NCI-H524 (cell line): ENCODE measurements around the gene NAV2.

Experiments
- DNase-seq, 2 experiments: peaks; one replicate each; lab custom pipeline; 2025; lab: John Stamatoyannopoulos, UW

NAV2 gene

DNA sequence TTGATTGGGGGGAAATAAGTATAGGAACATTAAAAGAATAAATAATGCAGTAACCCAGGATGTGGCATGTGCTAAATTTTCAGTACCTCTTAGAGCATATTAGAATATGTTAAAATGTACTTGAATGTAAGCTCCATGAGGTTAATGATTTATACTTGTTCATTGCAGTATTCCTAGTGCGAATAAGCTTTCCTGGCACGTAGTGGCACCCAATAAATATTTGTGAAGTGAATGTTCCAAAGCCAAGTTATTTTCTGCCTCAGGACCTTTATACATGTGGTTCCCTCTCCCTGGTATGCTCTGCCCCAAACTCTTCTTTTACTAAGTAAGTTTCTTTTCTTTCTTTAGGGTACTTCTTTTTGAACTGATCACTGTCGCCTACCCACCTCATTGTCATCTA lies 328.9 kb downstream of the NAV2 start:
- no peak for DNase-seq

DNA sequence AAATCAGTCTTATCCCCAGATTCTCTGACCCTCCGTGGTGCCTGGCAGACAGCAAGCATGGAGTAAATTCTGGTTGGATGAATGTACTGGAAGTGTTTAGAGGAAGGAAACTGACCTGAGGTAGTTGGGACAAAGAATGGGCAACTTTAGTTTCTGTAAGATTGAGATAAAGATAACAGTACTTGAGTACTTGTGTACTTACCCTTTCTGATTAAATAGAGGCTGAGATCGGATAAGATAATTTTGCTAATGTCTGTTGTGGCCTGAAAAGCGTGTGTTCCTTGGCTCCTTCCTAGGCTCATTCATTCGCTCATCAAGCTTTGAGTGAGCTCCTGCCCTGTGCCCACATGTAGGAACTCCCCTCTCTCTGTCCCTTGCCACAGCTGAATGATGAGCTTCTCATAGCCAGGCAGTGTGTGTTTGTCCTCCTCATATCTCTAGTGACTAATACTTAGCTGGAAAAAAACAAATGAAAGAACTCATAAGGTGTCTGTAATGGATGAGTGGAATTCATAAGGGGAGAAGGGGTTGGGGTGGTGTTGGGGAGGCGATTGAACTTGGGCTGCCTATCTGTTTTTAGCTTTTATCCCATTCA lies 329.5 kb downstream of the NAV2 start:
- DNase-seq, result no peak

DNA sequence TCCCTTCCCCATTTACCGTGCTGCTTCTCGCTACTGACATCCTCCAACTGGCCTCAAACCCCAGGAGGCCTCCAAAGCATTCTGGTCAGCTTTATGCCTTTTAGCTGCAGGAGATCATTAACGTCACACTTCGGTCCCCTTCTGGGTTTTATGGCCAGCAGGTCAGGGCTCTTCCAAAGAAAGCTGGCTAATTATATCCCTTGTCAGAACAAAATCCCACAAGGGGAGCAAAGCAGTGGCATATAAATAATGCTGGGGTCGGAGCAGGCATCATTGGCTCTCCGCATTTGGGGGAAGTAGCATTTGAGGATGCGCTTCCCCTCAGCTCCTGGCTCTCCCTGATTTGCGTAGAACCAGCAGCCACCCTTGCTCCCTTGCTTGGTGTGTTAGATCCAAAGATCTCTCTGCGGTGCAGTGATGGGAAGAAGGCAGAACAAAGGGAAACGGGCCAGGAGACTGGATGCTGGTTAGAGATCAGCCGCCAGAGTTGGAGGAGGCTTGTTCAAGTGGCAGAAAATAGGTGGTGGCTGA lies 330.2 kb downstream of the NAV2 start:
- DNase-seq, result no peak

DNA sequence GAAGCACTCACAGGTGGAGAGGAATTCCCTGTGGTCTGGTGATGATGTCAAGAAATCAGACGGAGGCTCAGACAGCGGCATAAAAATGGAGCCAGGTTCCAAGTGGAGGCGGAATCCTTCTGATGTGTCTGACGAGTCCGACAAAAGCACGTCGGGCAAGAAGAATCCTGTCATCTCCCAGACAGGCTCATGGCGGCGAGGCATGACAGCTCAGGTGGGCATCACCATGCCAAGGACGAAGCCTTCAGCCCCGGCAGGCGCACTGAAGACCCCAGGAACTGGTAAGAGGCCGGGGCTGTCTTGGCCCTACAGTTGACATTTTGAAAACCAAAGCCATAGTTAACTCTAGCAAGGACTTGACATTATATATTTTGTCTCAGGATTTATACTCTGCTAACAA lies 331.4 kb downstream of the NAV2 start:
- no peak for DNase-seq

DNA sequence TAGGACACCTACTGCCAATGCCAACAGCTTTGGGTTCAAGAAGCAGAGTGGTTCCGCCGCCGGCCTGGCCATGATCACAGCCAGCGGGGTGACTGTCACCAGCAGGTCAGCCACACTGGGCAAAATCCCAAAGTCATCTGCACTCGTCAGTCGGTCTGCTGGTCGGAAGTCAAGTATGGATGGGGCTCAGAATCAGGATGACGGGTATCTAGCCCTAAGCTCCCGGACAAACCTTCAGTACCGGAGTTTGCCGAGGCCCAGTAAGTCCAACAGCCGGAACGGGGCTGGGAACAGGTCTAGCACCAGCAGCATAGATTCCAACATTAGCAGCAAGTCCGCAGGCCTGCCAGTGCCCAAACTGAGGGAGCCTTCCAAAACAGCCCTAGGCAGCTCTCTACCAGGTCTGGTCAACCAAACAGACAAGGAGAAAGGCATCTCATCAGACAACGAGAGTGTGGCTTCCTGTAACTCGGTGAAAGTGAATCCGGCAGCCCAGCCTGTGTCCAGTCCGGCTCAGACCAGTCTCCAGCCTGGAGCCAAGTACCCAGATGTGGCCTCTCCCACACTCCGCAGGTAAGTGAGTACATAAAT lies 332.6 kb downstream of the NAV2 start:
- DNase-seq, result no peak

DNA sequence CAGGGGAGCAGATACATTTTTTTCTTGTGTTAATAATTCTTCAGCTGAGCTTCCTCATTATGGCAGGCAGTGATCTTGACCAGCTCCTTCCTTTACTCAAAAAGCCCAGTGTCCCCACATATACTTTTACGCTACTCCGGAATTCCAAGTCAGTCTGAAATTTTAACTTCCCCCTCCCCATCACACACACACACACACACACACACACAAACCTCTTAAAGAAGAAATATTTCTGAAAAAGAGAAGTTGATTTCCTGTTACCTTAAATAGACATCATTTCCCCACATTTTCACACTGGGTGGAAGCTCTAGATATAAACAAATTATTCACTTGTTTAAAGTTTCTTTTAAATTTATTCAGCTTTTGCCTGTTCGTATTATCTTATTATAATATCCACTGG lies 333.8 kb downstream of the NAV2 start:
- DNase-seq, result no peak

DNA sequence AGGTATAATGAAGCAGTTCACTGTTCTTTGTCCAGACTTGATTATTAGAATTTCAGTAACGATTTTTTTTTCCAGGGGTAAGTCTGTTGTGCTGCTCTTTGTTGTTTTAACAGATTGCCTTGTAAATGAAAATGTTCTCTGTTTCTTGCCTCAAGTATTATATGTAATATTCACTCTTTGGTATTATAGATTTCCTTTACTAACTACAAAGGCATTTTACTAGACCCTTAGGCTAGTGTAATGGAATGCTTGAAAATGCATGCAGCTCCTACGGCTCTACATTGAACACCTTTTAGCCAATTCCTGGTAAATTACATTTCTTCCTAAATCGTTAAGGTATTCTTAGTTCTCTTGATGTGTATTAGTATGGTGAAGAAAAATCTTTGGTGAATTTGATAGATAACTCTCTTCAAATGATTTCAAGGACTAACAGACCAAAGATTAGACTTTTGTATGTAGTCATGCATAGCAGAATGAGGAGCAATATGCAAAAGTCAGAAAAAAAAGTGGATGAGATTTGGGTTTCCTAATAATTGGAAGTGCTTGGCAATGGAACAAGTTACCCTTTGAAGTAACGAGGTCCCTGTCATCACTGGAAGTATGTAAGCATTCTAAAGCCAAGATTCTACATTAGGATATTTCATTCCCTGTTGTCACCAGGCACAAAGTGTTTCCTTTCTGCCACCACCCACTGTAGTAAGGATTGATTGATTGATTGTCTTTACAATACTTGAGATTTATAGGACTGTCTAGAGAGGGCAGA lies 334.6 kb downstream of the NAV2 start:
- no peak for DNase-seq

DNA sequence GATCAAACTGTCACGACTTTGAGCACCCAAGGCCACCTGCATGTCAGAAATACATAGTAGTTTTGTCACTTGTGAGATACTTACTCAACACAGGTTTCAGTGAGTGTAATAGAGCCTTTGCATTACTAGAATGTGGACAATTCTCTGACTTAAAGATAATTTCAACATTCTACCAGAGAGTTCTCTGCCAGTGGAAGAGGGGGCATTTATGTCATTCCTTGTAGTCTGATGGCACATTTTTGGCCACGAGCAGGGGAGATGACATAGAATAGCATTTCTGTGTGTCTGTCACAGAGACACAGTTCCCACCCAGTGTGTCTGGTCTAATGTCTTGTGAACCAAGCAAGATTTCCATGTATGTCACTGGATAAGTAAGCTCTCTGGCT lies 335.1 kb downstream of the NAV2 start:
- no peak for DNase-seq

DNA sequence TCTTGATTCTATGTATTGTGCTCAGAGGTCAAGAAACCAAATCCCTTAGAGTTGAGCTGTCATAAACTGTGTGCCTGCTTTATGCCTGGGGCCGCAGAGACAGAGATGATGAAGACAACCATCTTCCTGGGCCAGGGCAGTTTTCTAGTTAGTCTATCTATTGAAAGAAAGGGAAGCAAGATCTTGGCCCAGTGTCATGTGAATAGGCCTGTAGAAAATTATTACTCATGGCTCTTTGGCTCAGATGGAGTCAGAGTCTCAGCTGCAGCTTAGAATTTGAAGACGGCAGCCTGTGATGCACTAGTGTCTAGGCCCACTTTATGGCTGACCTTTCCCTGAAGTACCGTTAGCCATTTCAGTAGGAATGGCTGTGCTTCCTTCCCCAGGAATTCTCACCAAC lies 335.6 kb downstream of the NAV2 start:
- no peak for DNase-seq

DNA sequence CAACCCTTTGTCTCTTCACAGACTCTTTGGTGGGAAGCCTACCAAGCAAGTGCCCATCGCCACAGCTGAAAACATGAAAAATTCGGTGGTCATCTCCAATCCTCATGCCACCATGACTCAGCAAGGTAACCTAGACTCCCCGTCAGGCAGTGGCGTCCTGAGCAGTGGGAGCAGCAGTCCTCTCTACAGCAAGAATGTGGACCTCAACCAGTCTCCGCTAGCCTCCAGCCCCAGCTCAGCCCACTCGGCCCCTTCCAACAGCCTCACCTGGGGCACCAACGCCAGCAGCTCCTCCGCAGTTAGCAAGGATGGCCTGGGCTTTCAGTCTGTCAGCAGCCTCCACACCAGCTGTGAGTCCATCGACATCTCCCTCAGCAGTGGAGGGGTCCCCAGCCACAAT lies 336.1 kb downstream of the NAV2 start:
- no peak for DNase-seq

DNA sequence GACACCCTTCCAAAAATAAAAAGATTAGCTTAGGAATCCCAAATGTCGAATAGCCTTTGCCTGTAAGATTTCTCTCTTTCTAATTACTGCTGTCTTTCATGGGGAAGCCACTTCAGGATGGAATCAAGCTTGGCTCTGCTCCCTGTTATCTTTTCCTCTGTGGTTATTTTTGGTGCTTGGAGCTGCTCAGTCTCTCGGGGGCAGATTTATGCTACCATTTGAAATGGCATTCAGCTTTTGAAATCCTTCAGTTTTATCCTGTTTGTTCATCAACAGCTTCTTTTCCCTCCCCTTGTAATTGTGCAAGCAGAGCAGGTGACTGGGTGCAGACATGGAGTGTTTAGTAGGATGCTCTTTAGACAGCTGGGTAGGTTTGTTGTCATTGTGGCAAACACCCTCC lies 336.6 kb downstream of the NAV2 start:
- no peak for DNase-seq

DNA sequence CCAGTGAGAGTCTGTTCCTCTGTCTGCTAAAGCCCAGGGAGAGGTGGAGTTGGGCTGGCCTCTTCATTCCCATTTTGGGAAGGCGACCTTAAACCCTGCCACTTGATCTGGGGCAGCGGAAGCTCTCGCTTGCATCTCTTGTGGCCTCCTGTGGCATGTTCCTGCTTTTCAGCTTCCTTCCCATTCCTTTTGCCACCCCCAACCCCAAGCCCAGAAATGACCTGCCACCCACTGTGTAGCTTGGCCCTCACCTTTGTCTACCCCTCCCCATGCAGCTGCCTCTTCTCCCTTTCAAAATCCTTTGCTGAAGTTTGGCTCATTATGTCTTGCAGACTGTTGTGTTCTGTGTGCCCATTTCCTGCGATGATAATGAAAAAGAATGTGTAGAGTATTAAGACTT lies 337.4 kb downstream of the NAV2 start:
- no peak for DNase-seq

DNA sequence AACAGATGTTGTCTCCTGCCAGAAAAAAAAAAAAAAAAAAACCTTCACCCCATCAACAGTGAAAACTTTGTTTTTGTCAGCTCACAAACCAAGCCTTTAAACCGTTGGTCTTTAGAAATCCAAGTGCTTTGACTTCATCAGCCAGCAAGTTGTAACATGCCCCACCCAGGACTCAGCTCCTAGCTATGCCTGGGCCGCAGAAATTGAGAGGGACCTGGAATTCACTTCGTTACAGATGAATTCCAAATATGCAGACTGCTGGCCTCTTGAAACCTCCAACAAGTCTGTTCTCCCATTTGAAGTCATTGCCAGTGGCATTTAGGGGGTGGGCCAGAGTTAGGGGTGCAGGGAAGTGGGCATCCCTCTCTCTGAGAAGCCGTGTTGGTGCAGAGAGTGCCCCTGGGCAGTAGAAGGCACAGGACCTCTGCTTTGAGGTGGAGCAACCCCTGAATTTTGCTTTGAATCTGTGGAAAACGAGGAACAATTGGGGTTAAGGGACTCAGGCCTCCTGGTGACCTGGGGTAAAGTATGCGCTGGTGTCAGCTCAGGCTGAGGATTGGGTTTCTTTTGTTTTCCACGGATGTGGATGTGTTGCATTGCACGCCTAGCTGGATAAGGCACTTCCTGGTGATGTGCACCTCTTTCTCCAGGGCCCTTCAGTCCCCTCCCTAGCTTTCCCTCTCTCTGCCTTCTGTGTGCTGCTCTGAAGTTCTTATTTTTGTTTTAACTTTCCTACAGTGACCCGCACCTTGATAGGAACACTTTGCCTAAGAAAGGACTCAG lies 338.1 kb downstream of the NAV2 start:
- DNase-seq, result no peak

DNA sequence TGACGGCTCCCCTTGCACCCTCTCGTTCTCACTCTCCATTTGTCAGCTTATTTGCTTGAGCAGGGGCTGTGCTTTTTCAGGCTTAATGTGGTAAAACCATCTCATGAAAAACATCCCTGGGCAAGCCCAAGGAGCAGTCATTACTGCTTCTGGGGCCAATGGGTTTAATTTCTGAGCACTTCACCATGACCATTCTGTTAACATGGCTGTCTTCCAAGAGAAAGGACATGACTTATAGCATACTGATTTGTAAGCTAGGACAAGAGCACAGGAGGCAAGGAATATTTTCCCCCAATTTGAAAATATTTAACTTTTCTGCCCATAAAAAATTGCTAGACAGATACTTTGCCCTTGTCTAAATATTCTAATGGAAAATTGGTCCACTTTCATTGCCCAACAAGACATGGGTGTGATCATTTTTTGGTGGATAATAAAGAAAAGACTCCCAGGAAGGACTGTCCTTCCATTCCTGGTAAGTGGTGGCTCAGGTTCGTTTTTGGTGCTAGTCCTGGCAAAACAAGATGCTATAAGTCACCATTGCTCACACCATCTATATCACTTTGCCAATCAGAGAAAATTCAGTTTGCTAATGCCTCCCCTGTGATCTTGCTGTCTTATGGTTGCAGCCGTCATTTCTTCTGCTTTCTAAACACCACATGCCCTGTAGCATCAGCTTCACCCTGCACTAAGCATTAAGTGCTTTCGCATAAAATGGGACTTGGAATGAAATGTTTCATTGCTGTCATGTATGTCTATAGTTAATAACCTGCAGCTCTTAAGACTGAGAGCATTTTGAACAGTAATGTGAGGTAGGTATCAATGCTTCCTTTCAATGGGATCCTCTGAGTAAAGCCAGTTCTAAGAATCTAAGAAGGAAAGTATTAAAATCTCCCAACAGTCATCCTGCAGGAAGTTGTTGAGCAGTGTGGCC lies 339.1 kb downstream of the NAV2 start:
- DNase-seq, result no peak

DNA sequence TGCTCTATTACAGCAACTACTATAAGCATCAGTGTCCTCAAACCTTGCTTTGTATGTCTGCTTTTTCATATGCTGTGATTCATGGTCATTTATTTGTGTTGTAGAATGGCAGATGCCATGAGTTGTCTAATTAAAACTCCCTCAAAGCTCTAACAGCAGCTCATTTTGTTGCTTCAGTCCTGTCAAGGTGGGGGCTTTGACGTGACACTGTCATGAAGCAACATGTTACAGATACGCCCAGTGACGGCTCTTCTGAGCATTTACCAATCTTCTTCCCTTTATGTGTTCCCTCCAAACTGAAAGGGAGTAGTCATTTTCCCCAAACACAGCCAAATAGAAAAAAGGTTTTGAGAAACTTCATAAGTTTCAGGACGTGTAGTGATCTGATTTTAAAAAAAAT lies 340.9 kb downstream of the NAV2 start:
- DNase-seq, result no peak

DNA sequence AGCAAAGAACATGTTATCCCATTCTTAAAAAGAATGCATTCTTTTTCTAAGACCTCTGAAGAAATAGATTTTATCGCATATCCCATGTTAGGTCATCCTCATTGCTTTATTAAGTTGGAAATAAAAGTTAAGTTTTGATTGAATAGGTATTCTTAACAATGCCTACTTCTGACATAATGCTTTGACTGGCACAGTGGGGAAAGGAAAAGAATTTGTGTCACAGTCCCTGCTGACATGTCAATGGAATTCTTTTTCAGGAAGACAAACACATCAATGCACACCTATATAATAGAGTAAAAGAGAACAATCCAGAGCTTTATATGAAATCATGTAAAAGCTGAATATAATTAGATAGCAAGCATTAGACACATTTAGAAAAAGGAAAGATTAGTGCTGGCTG lies 341.9 kb downstream of the NAV2 start:
- DNase-seq, result no peak

DNA sequence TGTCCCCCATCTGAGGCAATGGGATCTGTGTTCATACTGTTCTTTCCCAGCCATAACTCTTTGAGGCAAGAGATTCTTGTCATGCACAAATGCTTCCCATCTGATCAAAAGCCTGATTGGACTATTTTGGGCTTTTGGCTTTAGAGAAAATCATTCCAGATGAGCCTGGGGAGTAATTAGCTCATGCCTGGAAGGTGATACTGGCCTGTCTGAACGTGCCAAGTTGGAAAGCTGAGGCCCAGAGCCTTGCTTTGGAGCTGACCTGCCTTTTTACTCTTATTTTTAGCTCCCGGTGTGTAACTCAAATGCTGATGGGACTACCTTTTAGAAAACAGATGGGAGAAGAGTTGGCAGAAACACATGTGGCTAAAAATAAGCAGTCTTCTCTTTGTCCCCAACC lies 342.7 kb downstream of the NAV2 start:
- DNase-seq, result no peak

DNA sequence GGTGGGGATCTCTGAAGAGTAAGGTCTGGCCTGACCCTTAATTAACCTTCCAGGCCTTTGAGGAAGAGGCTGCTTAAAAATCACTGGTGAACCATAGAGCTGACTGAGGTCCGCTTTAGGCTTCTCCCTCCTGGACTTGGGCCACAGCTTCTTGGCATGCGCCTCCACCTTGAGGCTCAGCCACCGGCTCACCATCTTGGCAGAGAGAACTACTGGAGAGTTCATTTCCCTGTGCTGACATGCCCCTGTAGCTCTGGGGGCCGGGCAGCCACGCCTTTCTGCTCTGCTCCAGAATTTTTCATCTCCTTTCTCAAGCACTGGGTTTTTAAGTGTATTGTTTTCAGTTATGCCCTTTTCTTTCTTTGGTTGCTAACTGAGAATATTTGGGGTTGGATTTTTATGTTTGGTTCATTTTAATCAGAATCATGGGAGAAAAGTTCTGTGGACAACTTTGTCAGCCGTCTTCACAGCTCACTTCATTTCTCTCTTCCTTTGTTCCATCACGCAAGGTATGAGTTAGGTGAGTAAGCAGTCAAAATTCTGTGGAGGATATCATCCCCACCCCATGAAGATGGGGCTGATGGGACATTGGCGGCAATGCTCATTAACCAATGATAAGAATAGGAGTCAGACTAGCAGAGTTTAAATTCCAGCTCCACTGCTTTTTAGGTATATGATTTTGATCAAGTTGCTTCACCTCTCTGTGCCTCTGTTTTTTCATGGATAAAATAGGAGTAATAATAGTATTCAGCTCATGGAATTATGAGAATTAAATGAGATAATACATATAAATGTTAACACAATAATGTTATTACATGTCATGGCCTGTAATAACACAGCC lies 343.7 kb downstream of the NAV2 start:
- no peak for DNase-seq

DNA sequence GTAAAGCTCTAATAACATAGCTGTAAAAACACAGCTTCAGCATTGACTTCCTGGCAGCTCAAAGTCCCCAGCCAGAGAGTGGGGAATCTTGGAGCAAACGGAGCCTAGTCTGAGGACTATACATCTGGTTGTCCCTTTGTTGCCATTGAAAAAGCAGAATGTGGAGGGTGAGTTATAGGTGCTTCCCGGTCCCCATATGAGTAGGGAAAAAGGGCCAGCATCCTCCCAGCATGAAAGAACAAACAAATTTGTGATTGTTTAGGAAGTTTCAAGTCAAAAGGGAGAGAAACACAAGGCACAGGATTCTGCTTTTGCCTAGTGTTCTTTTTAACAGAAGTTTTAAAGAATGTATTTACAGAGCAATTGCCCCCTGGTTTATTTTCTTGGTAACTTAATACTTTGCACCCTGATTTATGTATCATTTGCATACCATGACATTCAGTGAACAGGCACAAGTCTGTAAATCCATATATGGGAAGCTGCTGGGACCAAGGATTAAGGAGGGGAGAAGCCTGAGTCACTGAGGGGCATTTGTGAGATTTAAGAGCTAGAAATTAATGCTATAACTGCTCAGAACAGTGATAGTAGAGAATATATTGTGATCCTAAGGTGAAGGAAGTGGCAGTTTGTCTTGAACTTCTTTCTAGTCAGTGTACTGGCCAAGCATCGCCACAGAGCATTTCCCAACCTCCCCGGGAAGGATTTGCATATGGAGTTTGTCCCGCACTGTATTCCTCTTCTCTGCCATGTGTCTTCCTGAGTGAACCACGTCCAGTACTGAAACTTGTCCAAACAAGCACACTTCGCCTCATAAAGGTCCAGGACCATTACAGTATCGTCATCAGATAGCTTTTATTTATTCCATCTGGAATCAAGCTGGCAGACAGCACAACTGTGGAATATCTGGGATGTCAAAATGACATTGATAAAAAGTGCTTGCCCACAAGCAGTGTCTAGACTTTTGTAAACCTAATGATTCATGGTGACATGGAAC lies 344.6 kb downstream of the NAV2 start:
- no peak for DNase-seq
